H9 (cell line): ENCODE data around the gene BNIP5. TPM values are rescaled to one million over a fixed set of nuclear protein-coding genes. Genes with fewer than 3 reads are reported as not detected.

ENCODE experiments used
- DNase-seq: peaks from one replicate; pipeline ENCODE4 v3.0.0-alpha.2; 2017
- H2AFZ ChIP-seq: one replicate; pipeline ENCODE4 v1.6.1; 2013; ENCODE audit warnings: mild to moderate bottlenecking, low read length, control low read depth, moderate library complexity
- H2AK5ac ChIP-seq: 2 replicates; pipeline ENCODE4 v1.6.1; 2013; ENCODE audit warnings: low read length, control low read depth, mixed read lengths; ENCODE audit not compliant: insufficient read length
- H2BK120ac ChIP-seq: one replicate; pipeline ENCODE4 v1.6.1; 2013; ENCODE audit warnings: low read depth, mild to moderate bottlenecking, low read length, control low read depth, inconsistent platforms; ENCODE audit not compliant: poor library complexity, severe bottlenecking
- H2BK12ac ChIP-seq: 2 replicates; pipeline ENCODE4 v1.6.1; 2013; ENCODE audit warnings: low read length, control low read depth, mixed read lengths, low read depth; ENCODE audit not compliant: insufficient read length
- H2BK15ac ChIP-seq: 2 replicates; pipeline ENCODE4 v1.6.1; 2013; ENCODE audit warnings: low read depth, low read length, control low read depth
- H2BK20ac ChIP-seq: one replicate; pipeline ENCODE4 v1.6.1; 2013; ENCODE audit warnings: low read depth, mild to moderate bottlenecking, low read length, control low read depth, inconsistent platforms; ENCODE audit not compliant: poor library complexity, severe bottlenecking
- H2BK5ac ChIP-seq: 2 replicates; pipeline ENCODE4 v1.6.1; 2013; ENCODE audit warnings: low read length, control low read depth, mixed read lengths; ENCODE audit not compliant: insufficient read length
- H3K14ac ChIP-seq: 2 replicates; pipeline ENCODE4 v1.6.1; 2013; ENCODE audit warnings: low read length, control low read depth; ENCODE audit not compliant: insufficient read depth
- H3K18ac ChIP-seq: 2 replicates; pipeline ENCODE4 v1.6.1; 2013; ENCODE audit warnings: low read depth, mild to moderate bottlenecking, mixed read lengths, low read length, control low read depth; ENCODE audit not compliant: insufficient read length
- H3K23ac ChIP-seq: 2 replicates; pipeline ENCODE4 v1.6.1; 2013; ENCODE audit warnings: low read length, control low read depth, mixed read lengths, low read depth; ENCODE audit not compliant: insufficient read length
- H3K23me2 ChIP-seq: 2 replicates; pipeline ENCODE4 v1.6.1; 2013; ENCODE audit warnings: low read depth, mild to moderate bottlenecking, mixed read lengths, low read length, control low read depth; ENCODE audit not compliant: insufficient read length, poor library complexity, severe bottlenecking
- H3K27ac ChIP-seq: 2 replicates; pipeline ENCODE4 v1.5.1; 2013; ENCODE audit warnings: low read length, control low read depth, mixed read lengths, low read depth; ENCODE audit not compliant: insufficient read length
- H3K27me3 ChIP-seq: 2 replicates; pipeline ENCODE4 v1.6.1; 2013; ENCODE audit warnings: low read length, control low read depth, inconsistent platforms; ENCODE audit not compliant: insufficient read depth
- H3K4ac ChIP-seq: 2 replicates; pipeline ENCODE4 v1.6.1; 2013; ENCODE audit warnings: low read depth, mild to moderate bottlenecking, control low read depth, inconsistent platforms, low read length, moderate library complexity
- H3K4me1 ChIP-seq: 2 replicates; pipeline ENCODE4 v1.6.1; 2013; ENCODE audit warnings: low read length, control low read depth, inconsistent platforms; ENCODE audit not compliant: insufficient read depth
- H3K4me2 ChIP-seq: 2 replicates; pipeline ENCODE4 v1.6.1; 2013; ENCODE audit warnings: low read length, control low read depth, mixed read lengths; ENCODE audit not compliant: insufficient read length, insufficient read depth
- H3K56ac ChIP-seq: 2 replicates; pipeline ENCODE4 v1.6.1; 2013; ENCODE audit warnings: low read depth, mild to moderate bottlenecking, mixed read lengths, low read length, control low read depth; ENCODE audit not compliant: insufficient read length
- H3K79me1 ChIP-seq: 2 replicates; pipeline ENCODE4 v1.6.1; 2013; ENCODE audit warnings: low read depth, mild to moderate bottlenecking, moderate library complexity, low read length, control low read depth, inconsistent platforms; ENCODE audit not compliant: insufficient read depth, poor library complexity, severe bottlenecking
- H3K79me2 ChIP-seq: 2 replicates; pipeline ENCODE4 v1.6.1; 2013; ENCODE audit warnings: low read length, control low read depth, inconsistent platforms; ENCODE audit not compliant: insufficient read depth
- H3K9ac ChIP-seq: 2 replicates; pipeline ENCODE4 v1.6.1; 2013; ENCODE audit warnings: low read length, control low read depth, mixed read lengths; ENCODE audit not compliant: insufficient read length; ENCODE audit errors: extremely low read depth
- H3K9me3 ChIP-seq: one replicate; pipeline ENCODE4 v1.6.1; 2013; ENCODE audit warnings: low read depth, low read length, inconsistent platforms; ENCODE audit not compliant: control insufficient read depth
- H3T11ph ChIP-seq: one replicate; pipeline ENCODE4 v1.6.1; 2013; ENCODE audit warnings: mild to moderate bottlenecking, low read length, control low read depth, inconsistent platforms
- H4K20me1 ChIP-seq: one replicate; pipeline ENCODE4 v1.6.1; 2013; ENCODE audit not compliant: control insufficient read depth, insufficient read length, insufficient read depth
- H4K5ac ChIP-seq: 2 replicates; pipeline ENCODE4 v1.6.1; 2013; ENCODE audit warnings: low read depth, mild to moderate bottlenecking, mixed read lengths, low read length, control low read depth; ENCODE audit not compliant: insufficient read length
- H4K8ac ChIP-seq: replicated peaks from 2 replicates; pipeline ENCODE4 v1.6.1; 2013; ENCODE audit warnings: low read length, control low read depth, mixed read lengths, low read depth; ENCODE audit not compliant: insufficient read length
- H4K91ac ChIP-seq: 2 replicates; pipeline ENCODE4 v1.6.1; 2013; ENCODE audit warnings: low read depth, mild to moderate bottlenecking, moderate library complexity, mixed read lengths, low read length, control low read depth; ENCODE audit not compliant: insufficient read length
- H3K27ac Mint-ChIP-seq, 3 experiments: 2 replicates in 2 of 3; 3 replicates in 1 of 3; pipeline ENCODE4 v1.8.0; 2020 to 2021; ENCODE audit warnings: mixed read lengths in 3 of 3, mild to moderate bottlenecking in 1 of 3, moderate library complexity in 1 of 3
- H3K27me3 Mint-ChIP-seq: 2 replicates; pipeline ENCODE4 v1.8.0; 2021; ENCODE audit warnings: low read depth, mild to moderate bottlenecking, moderate library complexity, mixed read lengths
- H3K36me3 Mint-ChIP-seq, 3 experiments: 2 replicates in 2 of 3; 3 replicates in 1 of 3; pipeline ENCODE4 v1.8.0; 2020 to 2021; ENCODE audit warnings: low read depth in 3 of 3, mixed read lengths in 3 of 3; ENCODE audit not compliant: insufficient read depth in 1 of 3
- H3K4me1 Mint-ChIP-seq, 2 experiments: 2 replicates each; pipeline ENCODE4 v1.8.0; 2020; ENCODE audit warnings: mixed read lengths in 2 of 2
- H3K4me3 Mint-ChIP-seq, 2 experiments: 2 replicates in 1 of 2; 3 replicates in 1 of 2; pipeline ENCODE4 v1.8.0; 2020 to 2021; ENCODE audit warnings: mild to moderate bottlenecking in 2 of 2, mixed read lengths in 2 of 2, moderate library complexity in 1 of 2
- H3K9me3 Mint-ChIP-seq, 2 experiments: 2 replicates in 1 of 2; 3 replicates in 1 of 2; pipeline ENCODE4 v1.8.0; 2020; ENCODE audit warnings: mild to moderate bottlenecking in 2 of 2, mixed read lengths in 2 of 2, moderate library complexity in 1 of 2
- CTCF ChIP-seq: fragments of 200-600 bp; sonication (generic); conservative IDR thresholded peaks from 3 replicates; pipeline ENCODE4 v1.8.0; 2021; ENCODE audit warnings: antibody characterized with exemption, mild to moderate bottlenecking
- whole genome bisulfite sequencing: extraction: QIAGEN DNeasy Blood & Tissue Kit; methylation state at CpG from one replicate; pipeline ENCODE4 v1.1.7; 2013; ENCODE audit warnings: missing lambda C conversion rate, low lambda C conversion rate, mixed read lengths; ENCODE audit not compliant: insufficient read length; ENCODE audit errors: extremely low coverage; 5-methylcytosine and 5-hydroxymethylcytosine counted together
- total RNA-seq: library from RNA; stranded (reverse); gene quantifications from 2 replicates; pipeline ENCODE4 v1.2.1, GENCODE V29; 2021

The BNIP5 gene
- total RNA-seq, 1 experiment from 2014 or later, result not detected

GRCh38 chr6:36350082-36350481, 13.4 kb upstream of the BNIP5 start:
- H3K27me3 Mint-ChIP-seq, result peaks cover 4% of the 10 kb centered on the region
- Histone ChIP-seq H2BK15ac (no peak overlapping the region), H3K79me2 (no peaks in the 10 kb centered on the region), H2BK120ac (no peak overlapping the region), H3K56ac (no peak overlapping the region), H3K4ac (no peak overlapping the region), H2BK12ac (no peak overlapping the region), H3T11ph (no peak overlapping the region), H3K23ac (no peak overlapping the region), H4K5ac (no peak overlapping the region), H3K9ac (no peak overlapping the region), H2BK20ac (no peak overlapping the region), H4K20me1 (no peaks in the 10 kb centered on the region), H4K8ac (no peak overlapping the region), H3K9me3 (no peaks in the 10 kb centered on the region), H3K27ac (no peak overlapping the region), H2BK5ac (no peak overlapping the region), H3K27me3 (no peaks in the 10 kb centered on the region), H3K18ac (no peak overlapping the region), H3K79me1 (no peaks in the 10 kb centered on the region), H3K4me1 (no peaks in the 10 kb centered on the region), H4K91ac (no peak overlapping the region), H2AFZ (no peak overlapping the region), H2AK5ac (no peak overlapping the region), H3K4me2 (no peak overlapping the region), H3K23me2 (no peaks in the 10 kb centered on the region), H3K14ac (no peak overlapping the region; the same call in 1 of the 2 replicates)
- H3K27ac Mint-ChIP-seq, result no peak overlapping the region
- no peak for TF ChIP-seq CTCF
- H3K4me1 Mint-ChIP-seq, result peaks cover 0 to 3% of the 10 kb centered on the region in 2 experiments; a peak in 1 of 4 replicates
- H3K9me3 Mint-ChIP-seq, result peaks cover 2 to 3% of the 10 kb centered on the region in 2 experiments; a peak in 2 of 5 replicates
- no peak for DNase-seq
- no peak overlapping the region for H3K4me3 Mint-ChIP-seq
- peaks cover 0 to 2% (median 0%) of the 10 kb centered on the region in 3 experiments; a peak in 2 of 7 replicates for H3K36me3 Mint-ChIP-seq
- WGBS, result no CpG with 5 or more reads among the region's 4 CpGs
